SK-N-SH (cell line): ENCODE data around the gene GATD1. TPM values are rescaled to one million over a fixed set of nuclear protein-coding genes. Genes with fewer than 3 reads are reported as not detected.

ENCODE experiments used
- CTCF ChIA-PET: fragments of 300-600, 350-600 bp; formaldehyde crosslinking; extraction: SDS; loops from one replicate; lab custom pipeline; 2021; lab: Yijun Ruan, JAX
- POLR2A ChIA-PET: fragments of 350-600 bp; sonication (Branson Sonifier 250); formaldehyde crosslinking; extraction: SDS; loops from one replicate; lab custom pipeline; 2020; ENCODE audit warnings: antibody characterized with exemption, inconsistent platforms; lab: Yijun Ruan, JAX
- DNase-seq: peaks from one replicate; pipeline ENCODE4 v3.0.0; 2012
- H2AFZ ChIP-seq: fragments of 200-600 bp; sonication (generic); 2 replicates; pipeline ENCODE4 v1.8.1; 2016; ENCODE audit warnings: antibody characterized with exemption, mild to moderate bottlenecking, low read depth
- H3F3A ChIP-seq: fragments of 200-600 bp; sonication (generic); replicated peaks from 2 replicates; pipeline ENCODE3; 2016; ENCODE audit warnings: antibody characterized with exemption, mild to moderate bottlenecking; ENCODE audit not compliant: insufficient read depth
- H3K27ac ChIP-seq, 2 experiments: fragments of 200-500 bp in 1 of 2; fragments of 200-600 bp in 1 of 2; sonication (Bioruptor generic) in 1 of 2; sonication (generic), shearing (Covaris generic) in 1 of 2; 2 replicates each; pipeline versions ENCODE4 v1.5.1 to v1.6.1; 2014 to 2016; ENCODE audit warnings: low read depth in 2 of 2, inconsistent platforms in 1 of 2, low read length in 1 of 2, mild to moderate bottlenecking in 1 of 2, mixed read lengths in 1 of 2
- H3K27me3 ChIP-seq: fragments of 200-600 bp; sonication (generic), shearing (Covaris generic); 2 replicates; pipeline ENCODE4 v1.6.1; 2016; ENCODE audit warnings: mixed run types; ENCODE audit not compliant: insufficient read depth
- H3K36me3 ChIP-seq, 2 experiments: fragments of 200-500 bp in 1 of 2; fragments of 200-600 bp in 1 of 2; sonication (Bioruptor generic) in 1 of 2; sonication (generic) in 1 of 2; replicated peaks in 1 of 2; 2 replicates each; pipeline versions ENCODE3 to v1.5.1; 2014 to 2016; ENCODE audit warnings: low read length in 1 of 2, mild to moderate bottlenecking in 1 of 2; ENCODE audit not compliant: insufficient read depth in 2 of 2, control insufficient read depth in 1 of 2
- H3K4me1 ChIP-seq, 2 experiments: fragments of 200-500 bp in 1 of 2; fragments of 200-600 bp in 1 of 2; sonication (Bioruptor generic) in 1 of 2; sonication (generic), shearing (Covaris generic) in 1 of 2; 2 replicates each; pipeline versions ENCODE4 v1.5.1 to v1.6.1; 2014 to 2016; ENCODE audit warnings: low read depth in 1 of 2, low read length in 1 of 2, mixed run types in 1 of 2; ENCODE audit not compliant: insufficient read depth in 2 of 2, control insufficient read depth in 1 of 2
- H3K4me2 ChIP-seq: fragments of 200-600 bp; sonication (generic), shearing (Covaris generic); 2 replicates; pipeline ENCODE4 v1.6.1; 2017; ENCODE audit warnings: mixed run types
- H3K4me3 ChIP-seq, 2 experiments: fragments of 200-500 bp in 1 of 2; fragments of 200-600 bp in 1 of 2; sonication (Bioruptor generic) in 1 of 2; sonication (generic), shearing (Covaris generic) in 1 of 2; 2 replicates each; pipeline versions ENCODE4 v1.5.1 to v1.8.1; 2014 to 2016; ENCODE audit warnings: low read depth in 2 of 2, inconsistent platforms in 1 of 2, low read length in 1 of 2, mild to moderate bottlenecking in 1 of 2, mixed read lengths in 1 of 2, moderate library complexity in 1 of 2
- H3K79me2 ChIP-seq: fragments of 200-600 bp; sonication (generic); 2 replicates; pipeline ENCODE4 v1.8.1; 2017; ENCODE audit warnings: mild to moderate bottlenecking; ENCODE audit not compliant: insufficient read depth
- H3K9ac ChIP-seq: fragments of 200-600 bp; sonication (generic); 2 replicates; pipeline ENCODE4 v1.6.1; 2017; ENCODE audit warnings: mixed run types
- H3K9me2 ChIP-seq: fragments of 200-600 bp; sonication (generic); 2 replicates; pipeline ENCODE4 v1.6.1; 2017; ENCODE audit warnings: mixed run types
- H3K9me3 ChIP-seq: fragments of 200-600 bp; sonication (generic); 2 replicates; pipeline ENCODE4 v1.6.1; 2017; ENCODE audit warnings: mixed run types, mild to moderate bottlenecking, moderate library complexity
- H4K20me1 ChIP-seq: fragments of 200-600 bp; sonication (generic); 2 replicates; pipeline ENCODE4 v1.6.1; 2017; ENCODE audit warnings: mild to moderate bottlenecking, mixed run types; ENCODE audit not compliant: insufficient read depth
- CHD2 ChIP-seq: fragments of 150-350 bp; IDR thresholded peaks from 2 replicates; pipeline ENCODE4 v1.6.1; 2018; ENCODE audit warnings: low read length; ENCODE audit not compliant: partially characterized antibody
- EZH2phosphoT487 ChIP-seq: fragments of 200-600 bp; sonication (generic); IDR thresholded peaks from 2 replicates; pipeline ENCODE4 v1.6.1; 2017; ENCODE audit warnings: low read depth, mixed run types, mild to moderate bottlenecking, antibody characterized with exemption, moderate library complexity, borderline replicate concordance
- FOXJ3 ChIP-seq: sonication (generic); formaldehyde crosslinking; IDR thresholded peaks from 2 replicates; pipeline ENCODE4 v1.5.1; 2020; ENCODE audit warnings: mild to moderate bottlenecking, missing genetic modification reagents
- FOXM1 ChIP-seq: IDR thresholded peaks from 2 replicates; pipeline ENCODE4 v1.4.0; 2012; ENCODE audit warnings: low read depth, mild to moderate bottlenecking
- GATA2 ChIP-seq: sonication (generic); formaldehyde crosslinking; IDR thresholded peaks from 2 replicates; pipeline ENCODE4 v1.5.0; 2020; ENCODE audit warnings: mild to moderate bottlenecking, missing genetic modification reagents
- JUND ChIP-seq: IDR thresholded peaks from 2 replicates; pipeline ENCODE4 v1.4.0; 2012
- MXI1 ChIP-seq: IDR thresholded peaks from 2 replicates; pipeline ENCODE4 v1.6.1; 2012; ENCODE audit warnings: mild to moderate bottlenecking, low read depth, low read length, improper control_type of control experiment
- PBX3 ChIP-seq: IDR thresholded peaks from 2 replicates; pipeline ENCODE4; 2012
- POLR2AphosphoS5 ChIP-seq: IDR thresholded peaks from 2 replicates; pipeline ENCODE4 v1.6.1; 2012; ENCODE audit warnings: low read depth, low read length
- RAD21 ChIP-seq: IDR thresholded peaks from 2 replicates; pipeline ENCODE4 v1.6.1; 2012; ENCODE audit warnings: mild to moderate bottlenecking, low read length
- SIN3A ChIP-seq: IDR thresholded peaks from 2 replicates; pipeline ENCODE4 v1.6.1; 2012; ENCODE audit warnings: low read depth, mild to moderate bottlenecking, low read length, moderate library complexity, borderline replicate concordance
- SMC3 ChIP-seq: IDR thresholded peaks from 2 replicates; pipeline ENCODE4 v1.6.1; 2012; ENCODE audit warnings: low read depth, low read length, improper control_type of control experiment
- TCF12 ChIP-seq: IDR thresholded peaks from 2 replicates; pipeline ENCODE4 v1.4.0; 2012
- USF1 ChIP-seq: IDR thresholded peaks from 2 replicates; pipeline ENCODE4 v1.4.0; 2012; ENCODE audit warnings: low read depth, borderline replicate concordance
- YY1 ChIP-seq: IDR thresholded peaks from 2 replicates; pipeline ENCODE4 v1.4.0; 2012; ENCODE audit warnings: low read depth, mild to moderate bottlenecking
- ZBTB33 ChIP-seq: IDR thresholded peaks from 2 replicates; pipeline ENCODE4 v1.4.0; 2012; ENCODE audit warnings: low read depth, borderline replicate concordance
- WGBS: methylation state at CpG from one replicate; pipeline ENCODE4 v1.1.6; 2017; ENCODE audit warnings: low lambda C conversion rate; 5-methylcytosine and 5-hydroxymethylcytosine counted together
- polyA plus RNA-seq, 3 experiments: library from polyadenylated mRNA; depleted of rRNA; stranded (reverse); fragments of >200 nt; gene quantifications; 2 replicates each; pipeline ENCODE4 v1.2.3, GENCODE V29; 2012

Gene GATD1
- polyA plus RNA-seq, 1 of the 3 experiments (the other 2 are of a cell fraction): 86.2 TPM

- H3K4me1 ChIP-seq: peaks cover 14 to 28% of the 10 kb centered on the region in 2 experiments; a peak in 3 of 4 replicates
- no peak overlapping the region for H3K4me2 ChIP-seq
- H3K27me3 ChIP-seq: no peaks in the 10 kb centered on the region
- H3F3A ChIP-seq: peaks cover 7% of the 10 kb centered on the region
- H3K27ac ChIP-seq: no peak overlapping the region
- H2AFZ ChIP-seq: no peak overlapping the region
- POLR2A ChIA-PET: no interaction called here
- H4K20me1 ChIP-seq: peaks cover 28% of the 10 kb centered on the region
- CTCF ChIA-PET: no interaction called here
- no peaks in the 10 kb centered on the region for H3K9me2 ChIP-seq
- no peak overlapping the region for H3K4me3 ChIP-seq
- H3K79me2 ChIP-seq: peaks cover 26% of the 10 kb centered on the region
- no peak overlapping the region for H3K9ac ChIP-seq
- no peak for DNase-seq
- 99% methylated on average over 29 of the region's 53 CpGs for WGBS
- peaks cover 0 to 21% of the 10 kb centered on the region in 2 experiments for H3K36me3 ChIP-seq
- no peaks in the 10 kb centered on the region for H3K9me3 ChIP-seq
- TF ChIP-seq USF1: no peak
- no peak for TF ChIP-seq TCF12
- TF ChIP-seq JUND: no peak
- no peak for TF ChIP-seq SMC3
- no peak for TF ChIP-seq GATA2
- TF ChIP-seq RAD21: no peak
- TF ChIP-seq FOXM1: no peak
- no peak for TF ChIP-seq CHD2
- no peak for TF ChIP-seq ZBTB33
- no peak for TF ChIP-seq MXI1
- TF ChIP-seq PBX3: no peak
- no peak for TF ChIP-seq FOXJ3 (CRISPR knock-in tag)
- TF ChIP-seq SIN3A: no peak
- TF ChIP-seq POLR2AphosphoS5: no peak
- no peak for TF ChIP-seq YY1
- no peak for TF ChIP-seq EZH2phosphoT487
Observed at GRCh38 chr11:823441-824291, 46.4 kb upstream of the GATD1 start.
